ENCODE measurements around the gene PDE10A.

GRCh38 chr6:165701564-165702354 is 38.7 kb upstream of the PDE10A start:
- TF ChIP-seq CTCF (IDR thresholded peaks at IDR 0.05; ENCODE audit: borderline replicate concordance, extremely low read depth, low read length, poor library complexity, severe bottlenecking) (no peak), EZH2 (IDR thresholded peaks at IDR 0.05; ENCODE audit: borderline replicate concordance, low read depth, low read length, severe bottlenecking) (no peak)

Measured in DND-41 (cell line).